Osteoblast (primary cell): ENCODE measurements around the gene MMP21. TPM values are rescaled to one million over a fixed set of nuclear protein-coding genes. Genes with fewer than 3 reads are reported as not detected.
A peak's percentile ranks its signal among the peaks of the same experiment; 100 is the strongest.

Experiments used
- DNase-seq: peaks from one replicate; pipeline ENCODE4 v3.0.0; 2011; ENCODE audit warnings: low spot score, mixed read lengths; ENCODE audit not compliant: insufficient read length; ENCODE audit errors: missing footprints
- H2AFZ ChIP-seq: 2 replicates; pipeline ENCODE4 v1.6.0; 2011; ENCODE audit warnings: mild to moderate bottlenecking, low read length
- H3K27ac ChIP-seq: 2 replicates; pipeline ENCODE4 v1.5.1; 2011; ENCODE audit warnings: mild to moderate bottlenecking, low read depth, low read length, moderate library complexity
- H3K27me3 ChIP-seq: 2 replicates; pipeline ENCODE4 v1.6.0; 2012; ENCODE audit warnings: mild to moderate bottlenecking, control low read depth, inconsistent platforms, low read length, moderate library complexity; ENCODE audit not compliant: insufficient read depth
- H3K36me3 ChIP-seq: 2 replicates; pipeline ENCODE4 v1.5.1; 2011; ENCODE audit warnings: mild to moderate bottlenecking, low read length, control low read depth, moderate library complexity; ENCODE audit not compliant: insufficient read depth
- H3K4me1 ChIP-seq: 2 replicates; pipeline ENCODE4 v1.5.1; 2011; ENCODE audit warnings: mild to moderate bottlenecking, low read length, control low read depth, moderate library complexity; ENCODE audit not compliant: insufficient read depth
- H3K4me2 ChIP-seq: 2 replicates; pipeline ENCODE4 v1.6.0; 2011; ENCODE audit warnings: mild to moderate bottlenecking, low read length; ENCODE audit not compliant: insufficient read depth
- H3K4me3 ChIP-seq: fragments of 200-600 bp; sonication (generic); 3 replicates; pipeline ENCODE4 v1.5.1; 2012; ENCODE audit warnings: mild to moderate bottlenecking, low read length, inconsistent platforms; ENCODE audit not compliant: insufficient read depth
- H3K79me2 ChIP-seq: 2 replicates; pipeline ENCODE4 v1.6.0; 2012; ENCODE audit warnings: mild to moderate bottlenecking, low read length, control low read depth, inconsistent platforms; ENCODE audit not compliant: insufficient read depth
- H3K9me3 ChIP-seq: 2 replicates; pipeline ENCODE4 v1.5.1; 2011; ENCODE audit warnings: low read depth, low read length, control low read depth
- H4K20me1 ChIP-seq: 2 replicates; pipeline ENCODE4 v1.6.0; 2012; ENCODE audit warnings: mild to moderate bottlenecking, low read length, control low read depth; ENCODE audit not compliant: insufficient read depth
- CTCF ChIP-seq: IDR thresholded peaks from 2 replicates; pipeline ENCODE4 v1.5.1; 2011; ENCODE audit warnings: mild to moderate bottlenecking, low read depth, low read length, moderate library complexity; ENCODE audit errors: extremely low read depth
- total RNA-seq: library from RNA; depleted of rRNA; stranded (reverse); fragments of >200 nt; gene quantifications from 2 replicates; pipeline ENCODE4 v1.2.3, GENCODE V29; 2012

MMP21 gene
- total RNA-seq, 1 donor: not detected

DNA sequence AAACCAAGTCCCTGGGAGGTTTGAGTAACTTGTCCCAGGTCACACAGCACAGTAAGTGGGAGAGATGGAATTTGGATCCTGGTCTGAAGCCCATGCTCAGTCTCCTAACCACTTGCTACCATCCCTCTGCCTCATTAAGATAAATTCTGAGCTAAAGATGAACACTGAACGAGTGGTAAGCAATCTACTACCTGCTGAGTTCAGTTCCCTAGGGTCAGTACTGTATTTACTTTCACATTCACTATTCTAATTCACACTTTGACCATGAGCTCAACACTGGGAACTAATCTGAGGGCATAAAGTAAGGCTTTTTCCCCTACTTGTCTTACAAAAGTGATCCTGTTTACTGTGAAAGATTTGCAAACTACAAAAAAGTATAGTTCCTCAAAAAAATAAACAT lies 45.1 kb upstream of the MMP21 start:
- Histone ChIP-seq H3K9me3 (no peaks in the 10 kb centered on the region), H3K27ac (no peak overlapping the region), H3K36me3 (peaks cover 6% of the 10 kb centered on the region), H3K27me3 (no peaks in the 10 kb centered on the region), H2AFZ (no peak overlapping the region), H3K4me1 (peaks cover 23% of the 10 kb centered on the region), H4K20me1 (peaks cover 18% of the 10 kb centered on the region), H3K4me2 (no peak overlapping the region), H3K4me3 (no peak overlapping the region), H3K79me2 (peaks cover 58% of the 10 kb centered on the region)
- peak; percentile 9 for DNase-seq
- TF ChIP-seq CTCF: no peak

DNA sequence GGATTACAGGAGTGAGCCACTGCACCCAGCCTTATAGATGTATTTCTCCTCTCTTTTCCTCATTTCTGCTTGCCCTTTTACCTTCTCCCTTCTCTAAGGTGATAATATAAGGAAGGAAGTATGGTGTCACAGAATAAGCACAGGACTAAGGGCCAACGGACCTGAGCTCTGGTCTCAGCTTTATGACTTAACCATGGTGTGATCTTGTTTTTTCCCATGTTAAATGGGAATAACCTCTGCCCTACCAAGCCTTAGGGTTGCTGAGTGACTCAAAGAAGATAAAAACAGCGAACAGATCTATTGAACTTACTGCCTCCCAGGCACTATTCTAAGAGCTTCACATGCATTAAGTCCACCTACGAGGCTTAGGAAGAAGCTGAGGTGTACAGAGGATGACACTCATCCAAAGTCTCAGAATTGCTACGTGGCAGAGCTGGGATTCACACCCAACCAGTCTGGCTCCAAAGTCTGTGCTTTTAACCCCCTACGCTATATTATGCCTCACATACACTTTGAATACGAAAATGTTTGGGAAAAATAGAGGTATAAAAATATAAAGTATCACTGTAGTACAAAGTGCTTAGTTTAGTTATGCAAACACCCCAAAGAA lies 41.8 kb upstream of the MMP21 start:
- H3K27me3 ChIP-seq: no peaks in the 10 kb centered on the region
- no peaks in the 10 kb centered on the region for H3K9me3 ChIP-seq
- H3K36me3 ChIP-seq: peaks cover 31% of the 10 kb centered on the region
- no peak for DNase-seq
- H2AFZ ChIP-seq: no peak overlapping the region
- H3K4me3 ChIP-seq: no peak overlapping the region
- H3K27ac ChIP-seq: no peak overlapping the region
- H3K4me1 ChIP-seq: peaks cover 7% of the 10 kb centered on the region
- peaks cover 25% of the 10 kb centered on the region for H3K79me2 ChIP-seq
- H4K20me1 ChIP-seq: no peaks in the 10 kb centered on the region
- H3K4me2 ChIP-seq: no peak overlapping the region
- no peak for TF ChIP-seq CTCF

DNA sequence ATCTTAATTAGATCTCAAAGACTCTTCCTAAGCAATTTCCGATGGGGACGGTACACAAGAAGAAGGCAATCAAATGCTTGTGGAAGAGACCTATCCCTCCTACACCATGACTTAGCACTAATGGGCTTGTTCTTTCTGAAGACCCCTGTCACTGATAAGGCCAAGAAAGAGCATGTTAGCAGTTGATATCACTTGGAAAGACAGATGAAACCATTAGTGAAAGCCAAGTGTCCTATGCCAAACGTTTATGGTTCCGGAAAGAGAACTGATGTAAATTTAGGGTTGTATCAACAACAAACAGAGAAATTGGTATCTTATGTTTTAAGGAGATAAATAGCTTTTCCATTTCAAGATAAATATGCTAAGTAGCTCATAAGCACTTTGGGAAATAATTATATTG lies 40.9 kb upstream of the MMP21 start:
- Histone ChIP-seq H3K36me3 (peaks cover 31% of the 10 kb centered on the region), H3K79me2 (peaks cover 18% of the 10 kb centered on the region), H3K27me3 (no peaks in the 10 kb centered on the region), H3K27ac (no peak overlapping the region), H3K4me3 (no peak overlapping the region), H2AFZ (no peak overlapping the region), H3K4me1 (no peaks in the 10 kb centered on the region), H4K20me1 (no peaks in the 10 kb centered on the region), H3K9me3 (no peaks in the 10 kb centered on the region), H3K4me2 (no peak overlapping the region)
- TF ChIP-seq CTCF: no peak
- DNase-seq: no peak

- Histone ChIP-seq H3K4me1 (no peaks in the 10 kb centered on the region), H3K79me2 (peaks cover 11% of the 10 kb centered on the region), H3K27ac (no peak overlapping the region), H3K4me3 (no peak overlapping the region), H3K27me3 (no peaks in the 10 kb centered on the region), H3K4me2 (no peak overlapping the region), H3K36me3 (peaks cover 37% of the 10 kb centered on the region), H2AFZ (no peak overlapping the region), H3K9me3 (no peaks in the 10 kb centered on the region), H4K20me1 (no peaks in the 10 kb centered on the region)
- TF ChIP-seq CTCF: no peak
- DNase-seq: no peak
Measured at GRCh38 chr10:125815764-125816163, 40.1 kb upstream of the MMP21 start.
